ENCODE results near the gene UGGT1. TPM values are rescaled to one million over a fixed set of nuclear protein-coding genes. Genes with fewer than 3 reads are reported as not detected.

Gene UGGT1
- total and polyA plus RNA-seq, 9 of the 15 experiments (the other 6 are each of a cell fraction or from before 2014, with no cell fraction given), result 5.1 to 56.4 (median 37.9) TPM

DNA sequence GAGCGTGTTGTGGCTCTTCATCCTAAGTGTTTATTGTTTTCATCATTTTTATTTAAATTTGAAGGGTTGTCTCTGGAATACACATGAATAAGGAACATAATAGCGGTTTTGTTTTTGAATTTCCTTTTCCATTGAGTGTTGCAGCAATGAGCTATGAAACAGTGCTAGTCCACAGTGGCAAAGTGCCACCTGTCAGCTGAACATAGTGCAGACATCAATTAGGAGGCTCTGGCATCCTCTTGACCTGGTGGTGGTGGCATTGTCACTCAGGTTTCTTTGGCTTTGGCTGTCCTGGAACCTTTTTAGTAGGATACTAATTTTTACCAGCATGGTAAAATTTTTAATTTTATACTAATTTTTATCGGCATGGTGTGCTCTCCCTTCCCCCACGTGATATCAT, 63.2 kb downstream of the UGGT1 start:
- Histone ChIP-seq H3K9me1 (ENCODE audit: control insufficient read depth, insufficient read depth, low read length) (no peaks in the 10 kb centered on the region), H2AFZ (ENCODE audit: low read depth, low read length) (no peak overlapping the region), H3K79me2 (ENCODE audit: control insufficient read depth, insufficient read depth, low read length) (no peaks in the 10 kb centered on the region), H3K9ac (ENCODE audit: insufficient read depth in 1 of 2, low read depth in 2 of 2, low read length in 2 of 2) (no peak overlapping the region), H3K9me3 (replicated peaks; ENCODE audit: control insufficient read depth, insufficient read depth, low read depth, low read length) (no peaks in the 10 kb centered on the region), H3K4me1 (replicated peaks in 1 of 2; ENCODE audit: control insufficient read depth in 2 of 2, insufficient read depth in 2 of 2, low read length in 2 of 2) (no peaks in the 10 kb centered on the region), H3K4me3 (no peak overlapping the region), H3K27ac (ENCODE audit: extremely low read depth, low read depth, low read length) (no peak overlapping the region), H3K36me3 (ENCODE audit: control insufficient read depth, insufficient read depth, low read length) (peaks cover 84% of the 10 kb centered on the region), H3K27me3 (ENCODE audit: control insufficient read depth in 2 of 2, insufficient read depth in 2 of 2, low read length in 2 of 2) (no peaks in the 10 kb centered on the region), H3K4me2 (ENCODE audit: insufficient read depth, low read length) (no peak overlapping the region), H4K20me1 (replicated peaks; ENCODE audit: control insufficient read depth, insufficient read depth, low read length) (no peaks in the 10 kb centered on the region)
- WGBS (ENCODE audit: insufficient coverage, low coverage, missing lambda C conversion rate), result 93% methylated on average over 4 of the region's 4 CpGs
- ATAC-seq, result no peak
- no peak for FAIRE-seq
- no TSS peak for BruUV-seq (replicated peaks)
- in situ Hi-C loops (cut with MboI) (no loop called here), intact Hi-C loops (cut with micrococcal nuclease) (no loop called here)
- DNase-seq (ENCODE audit: extremely low read depth in 1 of 4, low spot score in 3 of 4), result no peak
- ChIA-PET CTCF (ENCODE audit: low intra/inter-chr PET ratio) (no interaction called here), POLR2A (interaction anchor here (1.4 kb wide), 1 partner anchor 18 kb away, joined by 3 read pairs; no protein-coding TSS in a partner anchor)
- TF ChIP-seq SIN3B (IDR thresholded peaks at IDR 0.05; ENCODE audit: low read depth), result no peak
- TF ChIP-seq, protein P1, sequence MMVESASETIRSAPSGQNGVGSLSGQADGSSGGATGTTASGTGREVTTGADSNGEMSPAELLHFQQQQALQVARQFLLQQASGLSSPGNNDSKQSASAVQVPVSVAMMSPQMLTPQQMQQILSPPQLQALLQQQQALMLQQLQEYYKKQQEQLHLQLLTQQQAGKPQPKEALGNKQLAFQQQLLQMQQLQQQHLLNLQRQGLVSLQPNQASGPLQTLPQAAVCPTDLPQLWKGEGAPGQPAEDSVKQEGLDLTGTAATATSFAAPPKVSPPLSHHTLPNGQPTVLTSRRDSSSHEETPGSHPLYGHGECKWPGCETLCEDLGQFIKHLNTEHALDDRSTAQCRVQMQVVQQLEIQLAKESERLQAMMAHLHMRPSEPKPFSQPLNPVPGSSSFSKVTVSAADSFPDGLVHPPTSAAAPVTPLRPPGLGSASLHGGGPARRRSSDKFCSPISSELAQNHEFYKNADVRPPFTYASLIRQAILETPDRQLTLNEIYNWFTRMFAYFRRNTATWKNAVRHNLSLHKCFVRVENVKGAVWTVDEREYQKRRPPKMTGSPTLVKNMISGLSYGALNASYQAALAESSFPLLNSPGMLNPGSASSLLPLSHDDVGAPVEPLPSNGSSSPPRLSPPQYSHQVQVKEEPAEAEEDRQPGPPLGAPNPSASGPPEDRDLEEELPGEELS (CRISPR knock-in tag; IDR thresholded peaks at IDR 0.05; ENCODE audit: borderline replicate concordance), result no peak
- no peak for TF ChIP-seq TCFL5 (CRISPR knock-in tag; conservative IDR thresholded peaks at IDR 0.05)
- no peak for TF ChIP-seq NFIC (IDR thresholded peaks at IDR 0.05)
- no peak for TF ChIP-seq HNRNPK (IDR thresholded peaks at IDR 0.05; ENCODE audit: low read depth, low read length, poor library complexity, severe bottlenecking)
